ENCODE results near the gene PDE12. TPM values are rescaled to one million over a fixed set of nuclear protein-coding genes. Genes with fewer than 3 reads are reported as not detected.
A peak's percentile ranks its signal among the peaks of the same experiment; 100 is the strongest.

Gene PDE12
- total RNA-seq, 2 donors from 2014 or later, result 7.5 to 13.5 TPM

DNA sequence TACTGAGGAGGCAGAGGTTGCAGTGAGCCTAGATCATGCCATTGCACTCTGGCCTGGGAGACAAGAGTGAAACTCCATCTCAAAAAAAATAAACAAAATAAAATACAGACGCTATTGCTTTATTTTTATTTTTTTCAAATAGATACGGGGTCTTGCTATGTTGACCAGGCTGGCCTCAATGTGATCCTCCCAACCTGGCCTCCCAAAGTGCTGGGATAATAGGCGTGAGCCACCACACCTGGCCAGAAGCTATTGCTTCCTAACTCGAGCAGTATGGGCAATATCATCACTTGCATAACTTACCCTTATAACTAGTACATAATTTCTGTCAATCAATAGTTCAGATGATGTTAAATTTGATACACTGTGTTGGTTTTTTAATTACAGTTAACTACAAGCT lies 38.1 kb downstream of the PDE12 start:
- 32 to 34% methylated on average over 4 of the region's 4 CpGs for WGBS, 2 donors
- ATAC-seq, result no peak
- no peaks in the 10 kb centered on the region for H3K27me3 ChIP-seq

DNA sequence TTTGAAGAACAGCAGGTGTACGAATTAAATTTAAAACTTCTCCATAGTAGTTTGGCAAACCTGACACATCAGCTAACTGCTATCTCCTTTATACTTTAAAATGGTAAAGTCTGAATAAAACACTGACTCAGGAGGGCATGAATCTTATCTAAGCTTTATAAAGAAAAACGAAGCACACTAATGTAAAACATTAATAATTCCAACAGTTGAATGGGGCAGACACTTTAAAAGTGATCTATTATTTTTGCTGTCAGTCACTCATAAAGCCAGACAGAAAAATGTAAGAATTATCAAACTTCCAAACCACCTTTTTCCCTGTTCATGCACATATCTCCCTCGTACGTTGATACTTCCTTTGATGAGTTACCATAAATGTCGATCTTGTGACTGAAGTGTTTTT lies 38.5 kb downstream of the PDE12 start:
- peak overlapping the region in 1 of 2 donors; percentile 79 for H3K4me3 ChIP-seq

More for the DNA sequence above, 38.1 kb downstream of the PDE12 start:
- intact Hi-C loops (cut with DNase I), result no loop called here
- Histone ChIP-seq H3K4me1 (peaks cover 58% of the 10 kb centered on the region), H3K27ac (peak overlapping the region in 1 of 4 donors; percentile 30), H3K9me3 (no peaks in the 10 kb centered on the region), H3K4me3 (no peak overlapping the region), H3K36me3 (replicated peaks in 1 of 2; ENCODE audit: insufficient read depth in 1 of 2, low read depth in 2 of 2) (no peaks in the 10 kb centered on the region)
- no peak for DNase-seq
- TF ChIP-seq, protein P1, sequence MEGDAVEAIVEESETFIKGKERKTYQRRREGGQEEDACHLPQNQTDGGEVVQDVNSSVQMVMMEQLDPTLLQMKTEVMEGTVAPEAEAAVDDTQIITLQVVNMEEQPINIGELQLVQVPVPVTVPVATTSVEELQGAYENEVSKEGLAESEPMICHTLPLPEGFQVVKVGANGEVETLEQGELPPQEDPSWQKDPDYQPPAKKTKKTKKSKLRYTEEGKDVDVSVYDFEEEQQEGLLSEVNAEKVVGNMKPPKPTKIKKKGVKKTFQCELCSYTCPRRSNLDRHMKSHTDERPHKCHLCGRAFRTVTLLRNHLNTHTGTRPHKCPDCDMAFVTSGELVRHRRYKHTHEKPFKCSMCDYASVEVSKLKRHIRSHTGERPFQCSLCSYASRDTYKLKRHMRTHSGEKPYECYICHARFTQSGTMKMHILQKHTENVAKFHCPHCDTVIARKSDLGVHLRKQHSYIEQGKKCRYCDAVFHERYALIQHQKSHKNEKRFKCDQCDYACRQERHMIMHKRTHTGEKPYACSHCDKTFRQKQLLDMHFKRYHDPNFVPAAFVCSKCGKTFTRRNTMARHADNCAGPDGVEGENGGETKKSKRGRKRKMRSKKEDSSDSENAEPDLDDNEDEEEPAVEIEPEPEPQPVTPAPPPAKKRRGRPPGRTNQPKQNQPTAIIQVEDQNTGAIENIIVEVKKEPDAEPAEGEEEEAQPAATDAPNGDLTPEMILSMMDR (IDR thresholded peaks at IDR 0.05), result no peak
- peak in 1 of 3 donors; percentile 9 for TF ChIP-seq POLR2A (IDR thresholded peaks at IDR 0.05)

DNA sequence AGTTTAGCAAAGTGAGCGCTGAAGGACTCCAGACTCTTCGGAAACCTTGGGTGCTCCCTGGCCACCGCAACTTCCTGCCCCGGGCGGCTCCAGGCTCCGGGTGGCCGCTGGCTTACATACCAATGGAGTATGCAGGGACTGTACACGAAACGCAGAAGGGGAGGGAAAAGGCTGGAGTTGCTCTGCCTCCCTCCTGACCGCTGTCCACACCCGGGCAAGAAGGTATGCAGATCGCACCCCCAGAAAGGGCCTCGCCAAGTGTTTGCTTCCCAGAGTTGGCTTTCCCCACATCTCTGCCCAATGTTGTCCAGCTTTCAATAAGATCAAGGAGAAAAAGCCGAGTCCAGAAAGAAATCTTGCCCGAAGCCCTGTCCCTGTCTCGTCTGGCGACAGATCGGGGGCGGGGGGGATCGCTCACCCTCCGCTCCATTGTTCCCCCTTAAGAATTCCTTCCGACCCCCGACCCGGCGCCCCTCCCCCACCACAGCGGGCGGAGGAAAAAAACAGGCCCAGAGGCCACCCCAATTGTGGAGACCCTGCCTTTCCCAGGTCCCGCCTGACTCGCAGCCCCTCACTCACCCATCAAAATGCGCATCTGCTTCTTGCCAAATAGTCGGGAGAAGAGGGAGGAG lies 40.5 kb downstream of the PDE12 start:
- peak overlapping the region; percentile 79 to 94 for H3K4me3 ChIP-seq
- 0 to 1% methylated on average over 20 to 31 of the region's 31 CpGs for WGBS, 2 donors
- intact Hi-C loops (cut with DNase I), result no loop called here
- no peaks in the 10 kb centered on the region for H3K36me3 ChIP-seq (replicated peaks in 1 of 2; ENCODE audit: insufficient read depth in 1 of 2, low read depth in 2 of 2)
- no peaks in the 10 kb centered on the region for H3K27me3 ChIP-seq
- ATAC-seq (peak; percentile 49), DNase-seq (peak; percentile 83 to 89 (median 86))
- H3K4me1 ChIP-seq, result peaks cover 50% of the 10 kb centered on the region
- H3K9me3 ChIP-seq, result no peaks in the 10 kb centered on the region
- H3K27ac ChIP-seq, result peak overlapping the region; percentile 97 to 100 (median 98)
- TF ChIP-seq, protein P1 (IDR thresholded peaks at IDR 0.05), result no peak
- peak in 1 of 3 donors; percentile 6 for TF ChIP-seq POLR2A (IDR thresholded peaks at IDR 0.05)

More for the DNA sequence above, 38.5 kb downstream of the PDE12 start:
- Histone ChIP-seq H3K36me3 (replicated peaks in 1 of 2; ENCODE audit: insufficient read depth in 1 of 2, low read depth in 2 of 2) (no peaks in the 10 kb centered on the region), H3K27ac (peak overlapping the region in 1 of 4 donors; percentile 100), H3K4me1 (peaks cover 58% of the 10 kb centered on the region), H3K9me3 (no peaks in the 10 kb centered on the region), H3K27me3 (no peaks in the 10 kb centered on the region)
- intact Hi-C loops (cut with DNase I), result no loop called here
- DNase-seq (no peak), ATAC-seq (no peak)
- TF ChIP-seq POLR2A (IDR thresholded peaks at IDR 0.05), result no peak
- TF ChIP-seq, protein P1 (IDR thresholded peaks at IDR 0.05), result no peak
- WGBS, 2 donors, result 7% methylated on average over 5 of the region's 5 CpGs

DNA sequence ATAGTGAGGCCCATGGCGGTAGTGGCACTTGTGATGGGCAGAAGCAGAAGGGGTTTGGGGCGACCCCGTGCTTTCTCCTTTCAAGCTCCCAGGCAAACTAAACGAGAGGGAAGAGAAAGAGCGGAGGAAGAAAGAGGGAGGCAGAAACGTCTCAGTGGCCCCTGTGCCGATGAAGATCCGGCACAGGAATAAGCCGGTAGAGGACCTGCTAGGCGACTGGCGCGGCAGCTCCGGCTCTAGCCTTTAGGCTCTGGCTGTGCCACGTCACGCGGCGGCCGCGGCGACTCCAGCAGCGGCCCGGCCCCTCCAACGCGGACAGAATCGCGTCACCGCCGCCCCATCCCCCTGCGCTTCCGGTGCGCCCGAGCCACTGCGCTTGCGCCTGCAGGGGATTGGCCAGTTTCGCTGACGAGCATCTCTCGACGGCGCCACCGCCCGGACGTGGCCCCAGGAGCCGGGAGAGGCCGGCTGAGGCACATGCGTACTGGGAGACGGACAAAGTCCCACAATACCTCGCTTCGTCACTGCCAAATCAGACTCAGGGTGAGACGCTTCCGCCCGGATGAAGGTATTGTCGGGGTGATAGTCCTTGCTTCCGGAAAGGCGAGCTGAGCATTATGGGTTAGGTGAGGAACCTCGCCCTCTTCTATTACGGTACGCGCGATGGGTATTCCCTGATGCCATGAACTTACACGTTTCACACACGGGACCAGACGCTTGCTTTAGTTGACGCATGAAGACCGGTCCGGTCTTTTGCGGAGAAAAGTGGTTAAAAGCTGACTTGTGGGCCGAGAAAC lies 41.3 kb downstream of the PDE12 start, which contains the start of gene ARF4:
Gene ARF4 (minus strand): TSS at position 218 of the 797 bp plus-strand sequence. CDS start 204 bp downstream, at position 14.
- H3K36me3 ChIP-seq (replicated peaks in 1 of 2; ENCODE audit: insufficient read depth in 1 of 2, low read depth in 2 of 2), result no peaks in the 10 kb centered on the region
- peak; percentile 99 to 100 (median 100) for TF ChIP-seq POLR2A (IDR thresholded peaks at IDR 0.05)
- TF ChIP-seq, protein P1 (IDR thresholded peaks at IDR 0.05), result peak in 2 of 7 experiments; percentile 22 to 44
- H3K4me3 ChIP-seq, result peak within 1 kb of the TSS; percentile 79 to 94
- ATAC-seq, result peak; percentile 92
- intact Hi-C loops (cut with DNase I), result no loop called here
- H3K4me1 ChIP-seq, result peaks cover 45% of the 10 kb centered on the region
- H3K27me3 ChIP-seq, result no peaks in the 10 kb centered on the region
- H3K27ac ChIP-seq, result peak within 1 kb of the TSS; percentile 97 to 100 (median 98)
- WGBS, 2 donors, result 0 to 1% methylated on average over 27 to 67 of the region's 67 CpGs
- H3K9me3 ChIP-seq, result no peaks in the 10 kb centered on the region
- DNase-seq, result peak; percentile 99 to 100 (median 100)

Data from body of pancreas (tissue), 4 donors.